OCI-LY3 (cell line): ENCODE measurements around the gene MAOB.

ENCODE experiments used
- CTCF ChIP-seq: fragments of 200-600, 300-600 bp; sonication (generic); IDR thresholded peaks from 2 replicates; pipeline ENCODE4 v1.5.1; 2014; ENCODE audit warnings: antibody characterized with exemption, low read length, low read depth
- EZH2phosphoT487 ChIP-seq: fragments of 200-600 bp; shearing (Covaris generic); IDR thresholded peaks from 2 replicates; pipeline ENCODE4 v1.6.1; 2018; ENCODE audit warnings: antibody characterized with exemption, mixed run types, low read depth

DNA sequence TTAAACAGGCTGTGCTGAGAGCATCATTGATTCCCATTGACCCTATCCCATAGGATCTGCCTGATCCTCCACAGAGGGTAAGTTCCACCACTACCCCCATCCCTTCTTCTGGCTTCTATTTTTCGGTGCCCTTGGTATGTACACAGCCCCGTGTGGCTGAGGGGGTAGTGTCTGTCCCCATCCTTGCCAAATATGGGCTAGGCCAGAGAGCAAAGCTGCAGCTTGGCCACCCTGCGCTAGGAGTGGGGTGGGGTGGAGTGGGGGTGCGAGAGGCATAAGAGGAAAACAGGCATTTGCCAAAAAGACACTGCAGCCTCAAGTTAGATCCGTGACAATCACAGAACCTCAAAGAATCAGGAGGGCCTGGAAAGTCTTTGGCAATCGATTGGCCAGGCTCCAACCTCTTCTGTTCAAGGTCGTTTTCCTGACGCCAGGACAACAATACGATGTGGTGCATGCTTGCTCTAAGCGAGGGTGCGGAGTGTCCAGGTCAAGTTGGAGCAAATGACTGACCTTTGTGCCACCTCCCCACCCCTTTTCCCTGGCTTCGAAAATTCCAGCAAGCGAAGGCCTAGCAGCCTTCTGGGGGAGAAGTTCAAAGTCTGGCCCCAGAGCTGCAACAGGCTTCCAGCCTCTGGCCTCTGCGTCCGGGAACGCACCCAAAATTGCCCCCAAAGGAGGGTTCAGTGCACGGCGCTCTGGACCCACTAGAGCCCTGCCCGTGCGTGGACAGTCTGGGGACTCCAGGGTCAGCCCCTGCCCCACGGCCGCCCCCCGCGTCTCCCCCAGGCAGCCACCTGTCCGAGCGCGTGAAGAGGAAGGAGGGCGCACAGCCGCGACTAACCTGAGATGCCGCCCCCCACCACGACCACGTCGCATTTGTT, 598 bp downstream of the MAOB start:
- TF ChIP-seq CTCF = no peak
- no peak for TF ChIP-seq EZH2phosphoT487
